B cell (primary cell): ENCODE measurements around the gene AURKAIP1. TPM values are rescaled to one million over a fixed set of nuclear protein-coding genes. Genes with fewer than 3 reads are reported as not detected.

Experiments
- ATAC-seq: fragments of 200-7000 bp; cut with Tn5 transposase; one replicate; pipeline ENCODE4 v1.10.0; 2021; ENCODE audit warnings: low read depth, mild to moderate bottlenecking, moderate number of reproducible peaks, moderate library complexity
- CTCF ChIA-PET: fragments of 350-600 bp; sonication (Branson Sonifier 250); formaldehyde crosslinking; loops from one replicate; lab custom pipeline; 2021; ENCODE audit warnings: antibody characterized with exemption, inconsistent platforms; lab: Charles Lee
- POLR2A ChIA-PET: fragments of 350-600 bp; sonication (Branson Sonifier 250); formaldehyde crosslinking; loops from one replicate; lab custom pipeline; 2021; ENCODE audit warnings: antibody characterized with exemption; lab: Charles Lee
- DNase-seq: peaks from one replicate; pipeline ENCODE4 v3.0.0; 2013
- H2AFZ ChIP-seq: 2 replicates; pipeline ENCODE4 v1.6.1; 2012; ENCODE audit warnings: mild to moderate bottlenecking, low read depth, low read length; ENCODE audit not compliant: insufficient read depth, poor library complexity, severe bottlenecking
- H3K27ac ChIP-seq, 2 donors: 1 replicate in 1 of 2; 2 replicates in 1 of 2; pipeline ENCODE4 v1.5.1; 2012 to 2013; ENCODE audit warnings: low read length in 2 of 2, mild to moderate bottlenecking in 2 of 2, moderate library complexity in 1 of 2
- H3K27me3 ChIP-seq, 4 experiments: fragments of 200-600 bp in 1 of 4; sonication (generic) in 1 of 4; replicated peaks in 1 of 4; 1 replicate in 2 of 4; 2 replicates in 2 of 4; pipeline versions ENCODE4 v1.6.1 to v1.7.0; 2013 to 2016; ENCODE audit warnings: low read length in 3 of 4, mild to moderate bottlenecking in 2 of 4, mixed read lengths in 1 of 4, moderate library complexity in 1 of 4; ENCODE audit not compliant: insufficient read depth in 4 of 4, control insufficient read depth in 3 of 4; ENCODE audit errors: control extremely low read depth in 1 of 4
- H3K36me3 ChIP-seq, 2 experiments: replicated peaks in 1 of 2; 1 replicate in 1 of 2; 2 replicates in 1 of 2; pipeline versions ENCODE4 v1.6.1 to v1.7.1; 2013; ENCODE audit warnings: low read length in 1 of 2; ENCODE audit not compliant: insufficient read depth in 2 of 2, control insufficient read depth in 1 of 2; ENCODE audit errors: control extremely low read depth in 1 of 2, extremely low read depth in 1 of 2
- H3K4me1 ChIP-seq, 2 donors: fragments of 200-600 bp in 1 of 2; sonication (generic) in 1 of 2; 1 replicate in 1 of 2; 2 replicates in 1 of 2; pipeline versions ENCODE4 v1.5.1 to v1.6.1; 2013 to 2017; ENCODE audit warnings: low read length in 2 of 2; ENCODE audit not compliant: control insufficient read depth in 2 of 2, insufficient read depth in 2 of 2
- H3K4me2 ChIP-seq: replicated peaks from 2 replicates; pipeline ENCODE3; 2012; ENCODE audit warnings: mild to moderate bottlenecking, low read depth, low read length; ENCODE audit not compliant: poor library complexity, severe bottlenecking
- H3K4me3 ChIP-seq, 5 experiments: fragments of 200-600 bp in 1 of 5; sonication (generic) in 1 of 5; 1 replicate in 3 of 5; 2 replicates in 2 of 5; pipeline versions ENCODE4 v1.5.1 to v1.7.0; 2011 to 2016; ENCODE audit warnings: low read length in 4 of 5, mild to moderate bottlenecking in 4 of 5, low read depth in 2 of 5, control low read depth in 1 of 5, moderate library complexity in 1 of 5; ENCODE audit not compliant: insufficient read depth in 1 of 5; ENCODE audit errors: control extremely low read depth in 1 of 5, extremely low read depth in 1 of 5
- H3K79me2 ChIP-seq: fragments of 200-600 bp; sonication (generic); one replicate; pipeline ENCODE4 v1.6.0; 2016; ENCODE audit warnings: low read length; ENCODE audit not compliant: control insufficient read depth, insufficient read depth
- H3K9ac ChIP-seq: fragments of 200-600 bp; sonication (generic); 2 replicates; pipeline ENCODE4 v1.6.1; 2017; ENCODE audit warnings: mild to moderate bottlenecking, low read length, moderate library complexity
- H3K9me3 ChIP-seq, 3 donors: one replicate each; pipeline versions ENCODE4 v1.6.1 to v1.7.1; 2013; ENCODE audit warnings: low read length in 2 of 3; ENCODE audit not compliant: control insufficient read depth in 2 of 3, insufficient read depth in 1 of 3; ENCODE audit errors: control extremely low read depth in 1 of 3
- H4K20me1 ChIP-seq: 2 replicates; pipeline ENCODE4 v1.6.0; 2012; ENCODE audit warnings: mild to moderate bottlenecking, low read length; ENCODE audit not compliant: insufficient read depth, control insufficient read depth, poor library complexity, severe bottlenecking
- H3K27ac Mint-ChIP-seq: one replicate; pipeline ENCODE4 v1.8.0; 2021; ENCODE audit warnings: mixed read lengths
- H3K27me3 Mint-ChIP-seq: one replicate; pipeline ENCODE4 v1.8.0; 2021; ENCODE audit warnings: mixed read lengths
- H3K4me1 Mint-ChIP-seq: one replicate; pipeline ENCODE4 v1.8.0; 2021; ENCODE audit warnings: mixed read lengths
- H3K4me3 Mint-ChIP-seq: one replicate; pipeline ENCODE4 v1.8.0; 2021; ENCODE audit warnings: mixed read lengths
- H3K9me3 Mint-ChIP-seq: one replicate; pipeline ENCODE4 v1.8.0; 2022; ENCODE audit warnings: mixed read lengths; ENCODE audit not compliant: insufficient read depth
- EZH2 ChIP-seq: IDR thresholded peaks from 2 replicates; pipeline ENCODE4 v1.6.1; 2012; ENCODE audit warnings: borderline replicate concordance, low read depth, mild to moderate bottlenecking, moderate library complexity, low read length; ENCODE audit not compliant: insufficient read depth, poor library complexity, severe bottlenecking
- WGBS: methylation state at CpG from one replicate; pipeline ENCODE4 v1.1.5; 2013; ENCODE audit warnings: missing lambda C conversion rate; ENCODE audit not compliant: insufficient coverage; 5-methylcytosine and 5-hydroxymethylcytosine counted together
- intact Hi-C: fragments of 100-400 bp; cut with micrococcal nuclease; formaldehyde crosslinking; loops from one replicate; pipeline ENCODE4 v1.10.0; 2022
- polyA minus RNA-seq: library from RNA; depleted of rRNA, polyadenylated mRNA; stranded (reverse); fragments of >200 nt; gene quantifications from 2 replicates; pipeline ENCODE4 v1.2.3, GENCODE V29; 2012
- polyA plus RNA-seq: library from polyadenylated mRNA; depleted of rRNA; stranded (reverse); fragments of >200 nt; gene quantifications from 2 replicates; pipeline ENCODE4 v1.2.3, GENCODE V29; 2012
- total RNA-seq, 2 donors: library from RNA; stranded (reverse); fragments of 120-200 nt in 1 of 2; gene quantifications; 1 replicate in 1 of 2; 2 replicates in 1 of 2; pipeline versions ENCODE4 v1.2.3 to v1.2.4, GENCODE V29; 2013 to 2022
- TF ChIP-seq, protein P1 (sequence below): fragments of 200-600 bp; IDR thresholded peaks from one replicate; pipeline ENCODE4 v1.8.0; 2022; ENCODE audit warnings: antibody characterized with exemption, mild to moderate bottlenecking

Gene AURKAIP1
- total RNA-seq (61.7 and 67.0 TPM in 2 replicates), polyA plus RNA-seq (47.3 and 61.1 TPM in 2 replicates), polyA minus RNA-seq (35.6 and 40.2 TPM in 2 replicates)
- 54.1 TPM for total RNA-seq (2013)

DNA sequence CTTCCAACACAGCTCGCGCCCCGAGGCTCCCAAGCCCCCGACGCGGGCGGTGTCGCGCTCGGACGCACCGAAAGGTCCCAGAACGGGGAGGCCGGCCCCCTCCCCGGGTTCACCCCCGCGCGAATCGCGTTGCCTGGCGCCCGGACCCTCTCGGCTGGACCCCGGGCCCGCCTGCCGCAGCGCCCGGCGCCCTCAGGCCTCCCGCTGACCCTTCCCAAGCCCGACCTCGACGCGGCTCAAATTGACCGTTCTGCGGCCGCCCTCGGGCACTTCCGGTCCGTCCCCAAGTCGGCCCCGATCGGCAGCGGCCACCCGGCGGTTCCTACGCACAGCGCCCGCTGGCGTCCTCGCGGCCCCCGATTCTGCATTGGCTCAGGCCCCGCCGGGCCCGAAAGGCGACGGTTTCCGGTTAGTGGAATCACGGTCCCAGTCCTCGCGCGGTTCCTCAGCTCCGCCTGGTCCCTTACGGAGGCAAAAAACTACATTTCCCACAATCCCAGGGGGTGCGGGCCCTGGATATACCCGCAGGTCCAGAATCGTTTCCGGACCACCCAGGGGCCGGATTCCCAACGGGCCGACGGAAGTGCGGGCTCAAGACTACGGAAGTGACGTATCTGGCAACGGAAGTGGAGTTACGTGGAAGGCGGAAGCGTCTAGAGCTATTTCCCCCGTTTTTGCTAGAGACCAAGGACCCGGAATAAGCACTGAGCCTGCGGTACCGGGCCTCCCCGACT, at the start of gene AURKAIP1:
Gene AURKAIP1, minus strand, starts transcription at position 279 of the 734 bp plus-strand sequence. CDS start 451 bp downstream, outside the sequence.
- Histone ChIP-seq H3K9ac (peak within 1 kb of the TSS; percentile 81), H4K20me1 (peaks cover 21% of the 10 kb centered on the region), H3K36me3 (peaks cover 0 to 10% of the 10 kb centered on the region in 2 experiments), H3K27me3 (no peaks in the 10 kb centered on the region), H3K79me2 (peaks cover 15% of the 10 kb centered on the region), H3K4me3 (peak within 1 kb of the TSS; percentile 61 to 93 (median 78)), H3K9me3 (peaks cover 0 to 3% (median 0%) of the 10 kb centered on the region in 3 donors), H3K27ac (peak within 1 kb of the TSS; percentile 75 to 95), H3K4me1 (peaks cover 19 to 37% of the 10 kb centered on the region in 2 donors), H3K4me2 (peak within 1 kb of the TSS; percentile 84), H2AFZ (peak within 1 kb of the TSS; percentile 81)
- peak; percentile 100 for DNase-seq
- ATAC-seq = peak; percentile 89
- CTCF ChIA-PET = interaction anchor here (1.0 to 2.0 kb wide), 8 partner anchors 24 to 356 kb away, joined by 3 to 7 read pairs (median 4); partner anchors contain the start of genes CCNL2 and UBE2J2
- peaks cover 11% of the 10 kb centered on the region for H3K4me1 Mint-ChIP-seq
- intact Hi-C loops = loop anchor here (1.0 kb wide), 6 partner anchors 24 to 259 kb away; partner anchors contain the start of genes C1orf159, CCNL2, DVL1 and MIB2
- peak within 1 kb of the TSS; percentile 89 for H3K27ac Mint-ChIP-seq
- no peaks in the 10 kb centered on the region for H3K27me3 Mint-ChIP-seq
- no peak for TF ChIP-seq EZH2
- TF ChIP-seq, protein P1, sequence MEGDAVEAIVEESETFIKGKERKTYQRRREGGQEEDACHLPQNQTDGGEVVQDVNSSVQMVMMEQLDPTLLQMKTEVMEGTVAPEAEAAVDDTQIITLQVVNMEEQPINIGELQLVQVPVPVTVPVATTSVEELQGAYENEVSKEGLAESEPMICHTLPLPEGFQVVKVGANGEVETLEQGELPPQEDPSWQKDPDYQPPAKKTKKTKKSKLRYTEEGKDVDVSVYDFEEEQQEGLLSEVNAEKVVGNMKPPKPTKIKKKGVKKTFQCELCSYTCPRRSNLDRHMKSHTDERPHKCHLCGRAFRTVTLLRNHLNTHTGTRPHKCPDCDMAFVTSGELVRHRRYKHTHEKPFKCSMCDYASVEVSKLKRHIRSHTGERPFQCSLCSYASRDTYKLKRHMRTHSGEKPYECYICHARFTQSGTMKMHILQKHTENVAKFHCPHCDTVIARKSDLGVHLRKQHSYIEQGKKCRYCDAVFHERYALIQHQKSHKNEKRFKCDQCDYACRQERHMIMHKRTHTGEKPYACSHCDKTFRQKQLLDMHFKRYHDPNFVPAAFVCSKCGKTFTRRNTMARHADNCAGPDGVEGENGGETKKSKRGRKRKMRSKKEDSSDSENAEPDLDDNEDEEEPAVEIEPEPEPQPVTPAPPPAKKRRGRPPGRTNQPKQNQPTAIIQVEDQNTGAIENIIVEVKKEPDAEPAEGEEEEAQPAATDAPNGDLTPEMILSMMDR = peak; percentile 39
- POLR2A ChIA-PET = interaction anchor here (0.6 to 1.9 kb wide), 9 partner anchors 24 to 343 kb away, joined by 3 to 23 read pairs (median 5); partner anchors contain the start of genes CCNL2, MRPL20 and UBE2J2
- no peaks in the 10 kb centered on the region for H3K9me3 Mint-ChIP-seq
- WGBS = under 1% methylated on average over 82 of the region's 85 CpGs
- H3K4me3 Mint-ChIP-seq = peak within 1 kb of the TSS; percentile 84
